SK-N-SH (cell line): ENCODE measurements around the gene UGT1A7. TPM values are rescaled to one million over a fixed set of nuclear protein-coding genes. Genes with fewer than 3 reads are reported as not detected.

ENCODE experiments used
- CTCF ChIA-PET: fragments of 300-600, 350-600 bp; formaldehyde crosslinking; extraction: SDS; loops from one replicate; lab custom pipeline; 2021; lab: Yijun Ruan, JAX
- POLR2A ChIA-PET: fragments of 350-600 bp; sonication (Branson Sonifier 250); formaldehyde crosslinking; extraction: SDS; loops from one replicate; lab custom pipeline; 2020; ENCODE audit warnings: antibody characterized with exemption, inconsistent platforms; lab: Yijun Ruan, JAX
- DNase-seq: peaks from one replicate; pipeline ENCODE4 v3.0.0; 2012
- H2AFZ ChIP-seq: fragments of 200-600 bp; sonication (generic); 2 replicates; pipeline ENCODE4 v1.8.1; 2016; ENCODE audit warnings: antibody characterized with exemption, mild to moderate bottlenecking, low read depth
- H3F3A ChIP-seq: fragments of 200-600 bp; sonication (generic); replicated peaks from 2 replicates; pipeline ENCODE3; 2016; ENCODE audit warnings: antibody characterized with exemption, mild to moderate bottlenecking; ENCODE audit not compliant: insufficient read depth
- H3K27ac ChIP-seq, 2 experiments: fragments of 200-500 bp in 1 of 2; fragments of 200-600 bp in 1 of 2; sonication (Bioruptor generic) in 1 of 2; sonication (generic), shearing (Covaris generic) in 1 of 2; 2 replicates each; pipeline versions ENCODE4 v1.5.1 to v1.6.1; 2014 to 2016; ENCODE audit warnings: low read depth in 2 of 2, inconsistent platforms in 1 of 2, low read length in 1 of 2, mild to moderate bottlenecking in 1 of 2, mixed read lengths in 1 of 2
- H3K27me3 ChIP-seq: fragments of 200-600 bp; sonication (generic), shearing (Covaris generic); 2 replicates; pipeline ENCODE4 v1.6.1; 2016; ENCODE audit warnings: mixed run types; ENCODE audit not compliant: insufficient read depth
- H3K36me3 ChIP-seq, 2 experiments: fragments of 200-500 bp in 1 of 2; fragments of 200-600 bp in 1 of 2; sonication (Bioruptor generic) in 1 of 2; sonication (generic) in 1 of 2; replicated peaks in 1 of 2; 2 replicates each; pipeline versions ENCODE3 to v1.5.1; 2014 to 2016; ENCODE audit warnings: low read length in 1 of 2, mild to moderate bottlenecking in 1 of 2; ENCODE audit not compliant: insufficient read depth in 2 of 2, control insufficient read depth in 1 of 2
- H3K4me1 ChIP-seq, 2 experiments: fragments of 200-500 bp in 1 of 2; fragments of 200-600 bp in 1 of 2; sonication (Bioruptor generic) in 1 of 2; sonication (generic), shearing (Covaris generic) in 1 of 2; 2 replicates each; pipeline versions ENCODE4 v1.5.1 to v1.6.1; 2014 to 2016; ENCODE audit warnings: low read depth in 1 of 2, low read length in 1 of 2, mixed run types in 1 of 2; ENCODE audit not compliant: insufficient read depth in 2 of 2, control insufficient read depth in 1 of 2
- H3K4me2 ChIP-seq: fragments of 200-600 bp; sonication (generic), shearing (Covaris generic); 2 replicates; pipeline ENCODE4 v1.6.1; 2017; ENCODE audit warnings: mixed run types
- H3K4me3 ChIP-seq, 2 experiments: fragments of 200-500 bp in 1 of 2; fragments of 200-600 bp in 1 of 2; sonication (Bioruptor generic) in 1 of 2; sonication (generic), shearing (Covaris generic) in 1 of 2; 2 replicates each; pipeline versions ENCODE4 v1.5.1 to v1.8.1; 2014 to 2016; ENCODE audit warnings: low read depth in 2 of 2, inconsistent platforms in 1 of 2, low read length in 1 of 2, mild to moderate bottlenecking in 1 of 2, mixed read lengths in 1 of 2, moderate library complexity in 1 of 2
- H3K79me2 ChIP-seq: fragments of 200-600 bp; sonication (generic); 2 replicates; pipeline ENCODE4 v1.8.1; 2017; ENCODE audit warnings: mild to moderate bottlenecking; ENCODE audit not compliant: insufficient read depth
- H3K9ac ChIP-seq: fragments of 200-600 bp; sonication (generic); 2 replicates; pipeline ENCODE4 v1.6.1; 2017; ENCODE audit warnings: mixed run types
- H3K9me2 ChIP-seq: fragments of 200-600 bp; sonication (generic); 2 replicates; pipeline ENCODE4 v1.6.1; 2017; ENCODE audit warnings: mixed run types
- H3K9me3 ChIP-seq: fragments of 200-600 bp; sonication (generic); 2 replicates; pipeline ENCODE4 v1.6.1; 2017; ENCODE audit warnings: mixed run types, mild to moderate bottlenecking, moderate library complexity
- H4K20me1 ChIP-seq: fragments of 200-600 bp; sonication (generic); 2 replicates; pipeline ENCODE4 v1.6.1; 2017; ENCODE audit warnings: mild to moderate bottlenecking, mixed run types; ENCODE audit not compliant: insufficient read depth
- CHD2 ChIP-seq: fragments of 150-350 bp; IDR thresholded peaks from 2 replicates; pipeline ENCODE4 v1.6.1; 2018; ENCODE audit warnings: low read length; ENCODE audit not compliant: partially characterized antibody
- EZH2phosphoT487 ChIP-seq: fragments of 200-600 bp; sonication (generic); IDR thresholded peaks from 2 replicates; pipeline ENCODE4 v1.6.1; 2017; ENCODE audit warnings: low read depth, mixed run types, mild to moderate bottlenecking, antibody characterized with exemption, moderate library complexity, borderline replicate concordance
- FOXM1 ChIP-seq: IDR thresholded peaks from 2 replicates; pipeline ENCODE4 v1.4.0; 2012; ENCODE audit warnings: low read depth, mild to moderate bottlenecking
- JUND ChIP-seq: IDR thresholded peaks from 2 replicates; pipeline ENCODE4 v1.4.0; 2012
- MEF2A ChIP-seq: IDR thresholded peaks from 2 replicates; pipeline ENCODE4 v1.4.0; 2012; ENCODE audit warnings: low read depth, borderline replicate concordance
- NFIC ChIP-seq: IDR thresholded peaks from 2 replicates; pipeline ENCODE4 v1.4.0; 2012; ENCODE audit warnings: borderline replicate concordance
- PBX3 ChIP-seq: IDR thresholded peaks from 2 replicates; pipeline ENCODE4; 2012
- POLR2AphosphoS5 ChIP-seq: IDR thresholded peaks from 2 replicates; pipeline ENCODE4 v1.6.1; 2012; ENCODE audit warnings: low read depth, low read length
- RAD21 ChIP-seq: IDR thresholded peaks from 2 replicates; pipeline ENCODE4 v1.6.1; 2012; ENCODE audit warnings: mild to moderate bottlenecking, low read length
- RFX5 ChIP-seq: IDR thresholded peaks from 2 replicates; pipeline ENCODE4 v1.6.1; 2012; ENCODE audit warnings: mild to moderate bottlenecking, improper control_type of control experiment, low read length
- TAF1 ChIP-seq: IDR thresholded peaks from 2 replicates; pipeline ENCODE4 v1.6.1; 2012; ENCODE audit warnings: low read depth, mild to moderate bottlenecking, low read length, moderate library complexity, borderline replicate concordance
- USF1 ChIP-seq: IDR thresholded peaks from 2 replicates; pipeline ENCODE4 v1.4.0; 2012; ENCODE audit warnings: low read depth, borderline replicate concordance
- YY1 ChIP-seq: IDR thresholded peaks from 2 replicates; pipeline ENCODE4 v1.4.0; 2012; ENCODE audit warnings: low read depth, mild to moderate bottlenecking
- ZBTB33 ChIP-seq: IDR thresholded peaks from 2 replicates; pipeline ENCODE4 v1.4.0; 2012; ENCODE audit warnings: low read depth, borderline replicate concordance
- WGBS: methylation state at CpG from one replicate; pipeline ENCODE4 v1.1.6; 2017; ENCODE audit warnings: low lambda C conversion rate; 5-methylcytosine and 5-hydroxymethylcytosine counted together
- polyA plus RNA-seq, 3 experiments: library from polyadenylated mRNA; depleted of rRNA; stranded (reverse); fragments of >200 nt; gene quantifications; 2 replicates each; pipeline ENCODE4 v1.2.3, GENCODE V29; 2012

UGT1A7 gene
- polyA plus RNA-seq, 1 of the 3 experiments (the other 2 are of a cell fraction): not detected

- Histone ChIP-seq H3K27me3 (no peaks in the 10 kb centered on the region), H3K9me3 (no peaks in the 10 kb centered on the region), H4K20me1 (no peaks in the 10 kb centered on the region), H3K9me2 (no peaks in the 10 kb centered on the region)
- CTCF ChIA-PET: no interaction called here
- DNase-seq: no peak
- TF ChIP-seq ZBTB33 (no peak), JUND (no peak), YY1 (no peak), PBX3 (no peak), NFIC (no peak), FOXM1 (no peak), RAD21 (no peak), POLR2AphosphoS5 (no peak)
- TF ChIP-seq, all 33 proteins: peak for 0
- H3F3A ChIP-seq: no peaks in the 10 kb centered on the region
- no peak overlapping the region for H2AFZ ChIP-seq
- 49% methylated on average over 4 of the region's 4 CpGs for WGBS
- H3K9ac ChIP-seq: no peak overlapping the region
- H3K4me1 ChIP-seq: no peaks in the 10 kb centered on the region
- no peaks in the 10 kb centered on the region for H3K36me3 ChIP-seq
- H3K4me3 ChIP-seq: no peak overlapping the region
- no peaks in the 10 kb centered on the region for H3K79me2 ChIP-seq
- H3K4me2 ChIP-seq: no peak overlapping the region
- no peak overlapping the region for H3K27ac ChIP-seq
- POLR2A ChIA-PET: no interaction called here
These were observed 13.0 kb upstream of the UGT1A7 start for GRCh38 chr2:233668605-233669260.

GRCh38 chr2:233671290-233672161 is 10.2 kb upstream of the UGT1A7 start, which contains the start of gene UGT1A9:
UGT1A9 (plus strand) TSS chr2:233671898; CDS start chr2:233671935, 37 bp downstream.
- Histone ChIP-seq H3K27ac (no peak within 1 kb of the TSS), H3K9me2 (no peaks in the 10 kb centered on the region), H3K36me3 (no peaks in the 10 kb centered on the region), H4K20me1 (no peaks in the 10 kb centered on the region), H3K9me3 (no peaks in the 10 kb centered on the region), H3K9ac (no peak within 1 kb of the TSS), H3K4me3 (no peak within 1 kb of the TSS), H3K4me2 (no peak within 1 kb of the TSS), H3F3A (no peaks in the 10 kb centered on the region), H3K4me1 (no peaks in the 10 kb centered on the region), H3K79me2 (no peaks in the 10 kb centered on the region), H3K27me3 (no peaks in the 10 kb centered on the region), H2AFZ (no peak within 1 kb of the TSS)
- DNase-seq: no peak
- TF ChIP-seq POLR2AphosphoS5: no peak
- no peak for TF ChIP-seq EZH2phosphoT487
- TF ChIP-seq TAF1: no peak
- TF ChIP-seq RFX5: no peak
- TF ChIP-seq YY1: no peak
- no peak for TF ChIP-seq JUND
- no peak for TF ChIP-seq CHD2
- no peak for TF ChIP-seq MEF2A
- TF ChIP-seq USF1: no peak
- WGBS: 36% methylated on average over 5 of the region's 5 CpGs
- ChIA-PET POLR2A (no interaction called here), CTCF (no interaction called here)
